GM12874 (cell line): Measurements from ENCODE around the gene COL23A1.

Experiments
- TF ChIP-seq, protein P1 (sequence below): IDR thresholded peaks from 2 replicates; pipeline ENCODE4 v1.5.1; 2011; ENCODE audit warnings: low read depth, mild to moderate bottlenecking, control low read depth, low read length, moderate library complexity; ENCODE audit not compliant: insufficient read depth

The COL23A1 gene

DNA sequence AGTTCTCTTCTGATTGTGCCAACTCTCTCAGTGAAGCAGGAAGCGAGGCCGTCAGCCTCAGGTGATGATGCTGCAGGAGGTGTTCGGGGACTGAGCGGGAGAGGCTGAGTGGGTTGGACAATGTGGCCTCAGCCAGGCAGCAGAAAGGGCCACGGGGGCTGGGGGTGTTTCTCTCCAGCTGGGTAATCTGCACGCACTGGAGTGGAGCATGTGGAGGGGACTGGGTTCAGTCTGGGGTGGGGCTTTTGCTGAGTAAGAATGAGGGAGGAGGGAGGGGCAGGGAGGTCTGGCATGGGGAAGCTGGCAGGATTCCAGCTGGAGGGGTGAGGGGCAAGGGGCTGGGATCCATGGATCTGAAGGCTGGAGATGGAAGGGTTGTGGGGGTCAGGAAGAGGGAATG is 296.8 kb downstream of the COL23A1 start:
- TF ChIP-seq, protein P1, sequence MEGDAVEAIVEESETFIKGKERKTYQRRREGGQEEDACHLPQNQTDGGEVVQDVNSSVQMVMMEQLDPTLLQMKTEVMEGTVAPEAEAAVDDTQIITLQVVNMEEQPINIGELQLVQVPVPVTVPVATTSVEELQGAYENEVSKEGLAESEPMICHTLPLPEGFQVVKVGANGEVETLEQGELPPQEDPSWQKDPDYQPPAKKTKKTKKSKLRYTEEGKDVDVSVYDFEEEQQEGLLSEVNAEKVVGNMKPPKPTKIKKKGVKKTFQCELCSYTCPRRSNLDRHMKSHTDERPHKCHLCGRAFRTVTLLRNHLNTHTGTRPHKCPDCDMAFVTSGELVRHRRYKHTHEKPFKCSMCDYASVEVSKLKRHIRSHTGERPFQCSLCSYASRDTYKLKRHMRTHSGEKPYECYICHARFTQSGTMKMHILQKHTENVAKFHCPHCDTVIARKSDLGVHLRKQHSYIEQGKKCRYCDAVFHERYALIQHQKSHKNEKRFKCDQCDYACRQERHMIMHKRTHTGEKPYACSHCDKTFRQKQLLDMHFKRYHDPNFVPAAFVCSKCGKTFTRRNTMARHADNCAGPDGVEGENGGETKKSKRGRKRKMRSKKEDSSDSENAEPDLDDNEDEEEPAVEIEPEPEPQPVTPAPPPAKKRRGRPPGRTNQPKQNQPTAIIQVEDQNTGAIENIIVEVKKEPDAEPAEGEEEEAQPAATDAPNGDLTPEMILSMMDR, result no peak

DNA sequence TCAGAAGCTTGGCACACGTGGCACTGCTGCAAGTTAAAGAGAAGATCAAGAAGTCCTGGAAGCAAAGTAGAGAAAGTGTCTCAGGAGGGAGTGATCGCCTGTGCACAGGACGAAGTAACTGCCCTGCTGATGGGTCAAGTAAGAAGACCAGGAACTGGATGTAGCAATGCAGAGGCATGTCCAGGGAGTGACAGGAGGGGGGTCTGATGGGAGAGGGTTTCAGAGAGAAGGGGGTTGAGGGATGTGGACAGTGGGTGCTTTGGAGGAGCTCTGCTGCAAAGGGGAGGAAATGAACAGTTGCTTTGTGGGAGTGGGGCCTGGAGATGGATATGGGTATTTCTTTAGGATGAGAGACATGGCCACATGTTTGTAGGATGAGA is 297.4 kb downstream of the COL23A1 start:
- TF ChIP-seq, protein P1, result no peak

DNA sequence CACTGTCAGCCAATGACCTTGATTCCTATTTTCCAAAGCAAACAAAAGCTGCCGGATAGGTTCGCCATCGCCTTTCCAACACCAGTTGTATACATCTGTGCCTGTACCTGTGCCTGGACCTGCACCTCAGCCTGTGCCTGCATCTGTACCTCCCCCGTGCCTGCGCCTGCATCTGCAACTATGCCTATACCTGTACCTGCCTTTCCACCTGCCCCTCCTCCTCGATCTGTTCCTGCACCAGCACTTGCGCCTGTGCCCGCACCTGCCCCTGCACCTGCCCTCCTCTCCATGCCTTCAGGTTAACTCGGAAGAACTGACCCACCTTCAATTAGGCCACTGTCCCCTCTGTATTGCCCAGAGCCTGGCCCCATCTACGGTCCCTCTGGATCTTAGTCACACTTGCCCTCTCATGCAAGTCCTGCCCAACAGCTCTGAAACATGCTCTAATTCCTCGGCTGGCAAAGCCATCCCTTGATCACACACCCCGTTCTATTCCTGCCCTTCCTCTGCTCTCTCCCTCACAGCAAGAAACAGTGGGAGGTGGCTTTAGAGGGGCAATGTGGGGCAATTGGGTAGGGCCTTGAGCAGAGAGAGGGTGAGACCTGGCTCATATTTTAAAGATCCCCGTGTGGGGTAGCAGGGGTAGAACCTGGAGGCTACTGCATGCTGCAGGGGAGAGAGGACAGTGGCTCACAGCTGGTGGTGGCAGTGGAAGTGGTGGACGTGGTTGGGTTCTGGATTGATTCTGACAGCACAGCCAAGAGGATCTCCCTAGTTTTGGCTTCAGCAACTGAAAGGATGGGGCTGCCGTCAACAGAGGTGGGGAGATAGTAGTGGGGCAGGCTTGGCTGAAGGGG is 298.0 kb downstream of the COL23A1 start:
- TF ChIP-seq, protein P1, result no peak

DNA sequence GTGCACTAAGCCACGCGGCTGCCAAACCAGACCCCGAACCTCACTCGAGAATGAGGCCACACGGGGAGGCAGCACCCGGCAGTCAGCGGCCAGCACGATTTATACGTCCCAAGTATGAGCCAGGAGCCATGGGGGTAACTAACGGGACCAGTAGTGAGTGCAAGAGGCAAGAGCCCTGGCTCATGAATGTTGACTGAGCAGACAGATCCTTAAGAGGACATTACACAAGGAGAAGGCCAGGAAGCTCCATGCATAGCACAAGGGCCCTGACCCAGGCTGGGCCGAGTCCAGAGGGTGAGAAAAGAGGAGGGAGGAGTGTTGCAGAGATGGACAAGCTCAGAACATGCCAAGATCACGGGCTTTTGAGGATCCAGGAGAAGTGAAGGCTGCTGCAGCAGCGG is 299.0 kb downstream of the COL23A1 start:
- TF ChIP-seq, protein P1, result no peak

DNA sequence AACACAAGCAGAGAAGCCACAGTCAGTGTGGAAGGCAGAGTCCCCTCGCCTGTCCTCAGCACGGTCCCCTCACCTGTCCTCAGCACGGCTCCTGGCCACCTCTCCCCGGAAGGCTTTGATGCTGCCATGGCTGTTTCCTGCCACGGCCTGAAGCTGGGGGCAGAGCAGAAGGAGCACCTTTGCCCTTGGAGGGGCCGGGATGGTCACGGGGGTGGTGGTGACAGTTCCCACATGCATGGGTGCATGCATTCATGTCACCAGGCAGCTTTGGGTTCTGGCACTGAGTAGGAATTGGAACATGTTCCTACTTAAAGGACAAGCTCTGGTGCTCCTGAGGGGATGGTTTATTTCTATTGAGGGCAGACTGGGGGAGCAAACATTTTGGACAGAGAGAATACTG is 299.8 kb downstream of the COL23A1 start:
- TF ChIP-seq, protein P1, result no peak

DNA sequence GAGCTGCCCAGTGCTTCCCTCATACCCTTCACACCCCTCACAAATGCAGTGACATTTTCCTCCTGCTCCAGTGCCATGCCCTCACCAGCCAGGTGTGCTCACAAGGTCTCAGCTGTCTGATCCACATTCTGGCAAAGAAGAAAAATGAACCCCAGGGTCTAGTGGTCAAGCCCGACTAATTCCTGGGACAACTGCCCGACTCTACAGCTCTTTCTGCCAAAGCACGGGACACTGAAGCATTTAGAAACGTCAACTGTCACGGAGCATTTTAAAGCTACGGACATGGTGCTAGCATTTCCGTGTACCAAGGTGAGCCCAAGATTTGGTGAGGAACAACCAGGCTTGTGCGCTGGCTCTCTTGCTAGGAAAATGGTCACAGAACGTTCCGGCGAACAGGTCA is 300.8 kb downstream of the COL23A1 start:
- TF ChIP-seq, protein P1, result no peak

DNA sequence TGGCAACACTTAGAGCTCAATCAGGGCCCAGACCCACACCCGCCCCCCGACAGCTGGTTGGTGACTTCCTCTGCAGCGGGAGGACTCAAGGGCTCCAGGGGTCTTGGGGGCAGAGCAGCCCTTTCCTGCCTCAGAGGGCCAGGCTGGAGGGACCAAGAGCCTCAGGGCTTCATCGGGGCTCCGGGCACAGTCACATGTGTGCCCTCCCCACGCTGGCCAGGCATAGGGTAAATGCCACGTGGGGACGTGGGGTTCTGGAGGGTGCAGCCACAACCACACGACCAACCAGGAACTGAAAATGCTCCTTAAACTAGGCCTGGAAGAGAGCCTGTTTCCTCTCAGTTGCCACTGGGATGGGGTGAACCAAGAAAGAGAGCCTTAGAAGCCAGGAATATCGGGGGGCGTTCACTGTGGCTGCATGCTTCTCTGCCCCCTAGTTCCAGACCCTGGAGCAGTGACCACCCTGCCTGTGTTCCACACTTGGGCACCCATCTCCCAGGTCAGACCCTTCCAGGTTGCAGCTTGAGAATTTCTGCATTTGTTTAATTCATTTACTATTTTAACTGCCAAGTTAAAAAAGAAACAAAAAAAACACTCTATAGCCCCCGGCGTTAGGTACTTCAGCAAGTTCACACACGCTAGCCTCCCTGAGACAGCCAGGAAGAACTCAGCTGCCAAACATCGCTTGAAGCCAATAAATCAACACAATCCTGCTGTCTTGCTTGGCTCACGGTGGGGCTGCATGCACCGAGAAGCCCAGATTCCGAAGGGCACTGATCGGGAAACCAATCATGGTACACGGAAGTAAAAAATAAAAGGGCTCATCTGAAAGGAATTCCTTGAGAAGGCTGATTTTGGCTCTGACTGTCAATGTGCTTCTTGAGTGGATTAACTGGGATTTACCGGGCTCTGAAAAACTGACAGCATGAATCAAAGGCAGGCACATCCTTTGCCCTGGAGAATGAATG is 301.5 kb downstream of the COL23A1 start:
- TF ChIP-seq, protein P1, result no peak
